HepG2 (cell line): ENCODE measurements around the gene RAB1B. TPM values are rescaled to one million over a fixed set of nuclear protein-coding genes. Genes with fewer than 3 reads are reported as not detected.

Experiments used
- ATM ChIP-seq: fragments of 450-650 bp; IDR thresholded peaks from 2 replicates; pipeline ENCODE4 v1.7.1; 2017; ENCODE audit warnings: mild to moderate bottlenecking, borderline replicate concordance
- CCDC6 ChIP-seq: sonication (generic); formaldehyde crosslinking; IDR thresholded peaks from 2 replicates; pipeline ENCODE4 v1.8.1; 2022; ENCODE audit warnings: mild to moderate bottlenecking, missing genetic modification reagents, moderate library complexity
- DR1 ChIP-seq: sonication (generic); formaldehyde crosslinking; IDR thresholded peaks from 2 replicates; pipeline ENCODE4 v1.8.0; 2021; ENCODE audit warnings: mild to moderate bottlenecking, missing genetic modification reagents, inconsistent platforms
- GFI1 ChIP-seq: sonication (generic); formaldehyde crosslinking; IDR thresholded peaks from 2 replicates; pipeline ENCODE4 v1.5.0; 2020; ENCODE audit warnings: missing genetic modification reagents, mild to moderate bottlenecking, borderline replicate concordance
- GLI4 ChIP-seq: sonication (generic); formaldehyde crosslinking; IDR thresholded peaks from 2 replicates; pipeline ENCODE4 v1.5.1; 2020; ENCODE audit warnings: missing genetic modification reagents, mild to moderate bottlenecking, moderate library complexity, borderline replicate concordance
- IRX3 ChIP-seq: sonication (generic); formaldehyde crosslinking; IDR thresholded peaks from 2 replicates; pipeline ENCODE4 v1.8.1; 2023; ENCODE audit warnings: mild to moderate bottlenecking, low read depth, missing genetic modification reagents, borderline replicate concordance
- LCORL ChIP-seq, 2 experiments: fragments of 450-650 bp in 1 of 2; sonication (generic) in 1 of 2; formaldehyde crosslinking in 1 of 2; IDR thresholded peaks; 2 replicates each; pipeline versions ENCODE4 v1.5.0 to v1.6.1; 2017 to 2020; ENCODE audit warnings: antibody characterized with exemption in 1 of 2, missing genetic modification reagents in 1 of 2
- NFATC3 ChIP-seq: sonication (generic); formaldehyde crosslinking; IDR thresholded peaks from 2 replicates; pipeline ENCODE4 v1.5.1; 2020; ENCODE audit warnings: mild to moderate bottlenecking, missing genetic modification reagents
- POLR2AphosphoS5 ChIP-seq: IDR thresholded peaks from 2 replicates; pipeline ENCODE4 v1.6.1; 2012; ENCODE audit warnings: low read depth, low read length
- REPIN1 ChIP-seq: sonication (generic); formaldehyde crosslinking; IDR thresholded peaks from 2 replicates; pipeline ENCODE4 v1.8.0; 2022; ENCODE audit warnings: missing genetic modification reagents, low read depth, mild to moderate bottlenecking, borderline replicate concordance
- RFX3 ChIP-seq: IDR thresholded peaks from 2 replicates; pipeline ENCODE4 v1.6.1; 2016; ENCODE audit warnings: missing biosample characterization, missing genetic modification reagents
- SRF ChIP-seq: IDR thresholded peaks from 2 replicates; pipeline ENCODE4 v1.6.1; 2011; ENCODE audit warnings: mild to moderate bottlenecking, low read depth, low read length, moderate library complexity
- TAF1 ChIP-seq: sonication (generic); formaldehyde crosslinking; IDR thresholded peaks from 2 replicates; pipeline ENCODE4 v1.4.0; 2020; ENCODE audit warnings: missing genetic modification reagents
- YEATS4 ChIP-seq: sonication (generic); formaldehyde crosslinking; IDR thresholded peaks from 2 replicates; pipeline ENCODE4 v1.4.0; 2020; ENCODE audit warnings: missing genetic modification reagents, borderline replicate concordance
- ZNF12 ChIP-seq: sonication (generic); formaldehyde crosslinking; IDR thresholded peaks from 2 replicates; pipeline ENCODE4 v1.5.0; 2020; ENCODE audit warnings: missing genetic modification reagents
- ZNF543 ChIP-seq: sonication (generic); formaldehyde crosslinking; IDR thresholded peaks from 2 replicates; pipeline ENCODE4 v1.4.0; 2020; ENCODE audit warnings: mild to moderate bottlenecking, missing genetic modification reagents
- ZNF546 ChIP-seq: sonication (generic); formaldehyde crosslinking; conservative IDR thresholded peaks from 2 replicates; pipeline ENCODE4 v1.8.1; 2023; ENCODE audit warnings: mild to moderate bottlenecking, missing genetic modification reagents
- polyA plus RNA-seq, 8 experiments: library from polyadenylated mRNA; depleted of rRNA in 3 of 8; stranded (reverse) in 7 of 8; unstranded in 1 of 8; fragments of >200 nt; fragmentation: Illumina TruSeq in 4 of 8; extraction: Trizol in 4 of 8; gene quantifications; 2 replicates each; pipeline versions ENCODE4 v1.2.1 to v1.2.3, GENCODE V29; 2011 to 2016; ENCODE audit warnings: low read depth in 4 of 8, missing spikeins in 1 of 8, mixed read lengths in 1 of 8; ENCODE audit not compliant: insufficient read depth in 1 of 8
- total RNA-seq, 5 experiments: library from RNA; depleted of rRNA; stranded (reverse); fragments of >200 nt; fragmentation: Illumina TruSeq; extraction: Trizol; gene quantifications; 2 replicates each; pipeline ENCODE4 v1.2.3, GENCODE V29; 2016; ENCODE audit warnings: low read depth in 1 of 5
- TF ChIP-seq, protein P1 (sequence below): sonication (generic); formaldehyde crosslinking; IDR thresholded peaks from 2 replicates; pipeline ENCODE4 v1.8.1; 2023; ENCODE audit warnings: mild to moderate bottlenecking, moderate library complexity, missing genetic modification reagents
- TF ChIP-seq, protein P2 (sequence below): sonication (generic); formaldehyde crosslinking; IDR thresholded peaks from 2 replicates; pipeline ENCODE4 v1.5.1; 2020; ENCODE audit warnings: mild to moderate bottlenecking, missing genetic modification reagents, borderline replicate concordance

Gene RAB1B
- total and polyA plus RNA-seq, 2 of the 13 experiments (the other 11 are each of a cell fraction or from before 2014, with no cell fraction given) = 77.9 to 87.9 TPM

DNA sequence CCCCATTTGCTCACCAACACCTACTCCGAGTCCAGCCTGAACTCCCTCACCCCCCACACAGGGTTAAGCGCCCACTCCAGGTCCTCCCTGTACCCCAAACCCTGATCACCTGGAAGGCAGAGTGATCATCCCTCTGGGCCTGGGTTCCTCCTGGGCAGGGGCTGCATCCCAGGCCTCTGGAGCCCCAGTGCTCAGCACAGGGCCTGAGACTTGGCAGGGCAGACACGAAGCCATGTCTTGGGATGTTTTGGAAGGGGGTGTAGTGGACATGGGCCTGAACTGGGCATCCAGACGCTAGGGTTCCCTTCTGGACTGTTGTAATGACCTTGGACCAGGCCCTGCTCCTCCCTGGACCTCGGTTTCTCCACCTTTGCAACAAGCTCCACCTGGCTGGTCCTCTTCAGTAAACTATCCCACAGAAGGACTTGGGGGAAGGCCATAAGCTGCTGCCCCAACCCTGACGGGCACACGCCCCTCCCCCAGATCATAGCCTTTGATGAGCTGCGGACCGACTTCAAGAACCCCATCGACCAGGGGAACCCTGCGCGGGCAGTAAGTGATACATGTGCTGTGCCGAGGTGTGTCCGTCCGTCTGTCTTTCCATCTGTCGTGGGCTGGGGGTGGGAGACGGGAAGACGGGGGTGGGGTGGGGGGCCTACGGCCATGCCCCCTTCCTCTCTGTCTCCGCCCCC lies 13.5 kb downstream of the RAB1B start (continued):
- TF ChIP-seq DR1 (CRISPR knock-in tag) (no peak), NFATC3 (CRISPR knock-in tag) (no peak), LCORL (IDR thresholded peaks at IDR 0.05) (no peak), LCORL (CRISPR knock-in tag; IDR thresholded peaks at IDR 0.05) (no peak), POLR2AphosphoS5 (peak; percentile 35; the same call in 1 of the 2 replicates), RFX3 (CRISPR knock-in tag) (no peak), SRF (no peak), ZNF12 (CRISPR knock-in tag) (no peak), IRX3 (CRISPR knock-in tag) (0 out of 2 replicates have a peak, but pooled peaks have one; percentile 24), TAF1 (no peak), YEATS4 (CRISPR knock-in tag) (0 out of 2 replicates have a peak, but pooled peaks have one; percentile 6), REPIN1 (CRISPR knock-in tag) (no peak), GFI1 (CRISPR knock-in tag) (no peak), ZNF546 (CRISPR knock-in tag) (no peak), ZNF543 (CRISPR knock-in tag) (0 out of 2 replicates have a peak, but pooled peaks have one; percentile 14), GLI4 (CRISPR knock-in tag) (no peak), CCDC6 (CRISPR knock-in tag) (no peak), ATM (no peak)
- TF ChIP-seq, protein P1, sequence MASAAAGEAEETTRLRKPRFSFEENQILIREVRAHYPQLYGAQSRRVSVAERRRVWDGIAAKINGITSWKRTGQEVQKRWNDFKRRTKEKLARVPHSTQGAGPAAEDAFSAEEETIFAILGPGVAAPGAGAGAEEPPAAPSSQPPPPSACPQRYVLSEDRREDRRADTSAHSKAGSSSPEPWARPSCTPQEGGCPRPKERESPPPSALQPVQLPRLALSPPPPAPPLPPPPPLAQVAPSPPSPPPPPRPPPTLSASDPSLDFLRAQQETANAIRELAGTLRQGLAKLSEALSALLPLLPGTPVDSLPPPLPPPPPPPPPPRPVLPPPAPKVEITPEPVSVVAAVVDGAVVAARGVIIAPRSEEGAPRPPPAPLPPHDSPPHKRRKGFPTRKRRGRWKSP (CRISPR knock-in tag) = no peak
- TF ChIP-seq, protein P2, sequence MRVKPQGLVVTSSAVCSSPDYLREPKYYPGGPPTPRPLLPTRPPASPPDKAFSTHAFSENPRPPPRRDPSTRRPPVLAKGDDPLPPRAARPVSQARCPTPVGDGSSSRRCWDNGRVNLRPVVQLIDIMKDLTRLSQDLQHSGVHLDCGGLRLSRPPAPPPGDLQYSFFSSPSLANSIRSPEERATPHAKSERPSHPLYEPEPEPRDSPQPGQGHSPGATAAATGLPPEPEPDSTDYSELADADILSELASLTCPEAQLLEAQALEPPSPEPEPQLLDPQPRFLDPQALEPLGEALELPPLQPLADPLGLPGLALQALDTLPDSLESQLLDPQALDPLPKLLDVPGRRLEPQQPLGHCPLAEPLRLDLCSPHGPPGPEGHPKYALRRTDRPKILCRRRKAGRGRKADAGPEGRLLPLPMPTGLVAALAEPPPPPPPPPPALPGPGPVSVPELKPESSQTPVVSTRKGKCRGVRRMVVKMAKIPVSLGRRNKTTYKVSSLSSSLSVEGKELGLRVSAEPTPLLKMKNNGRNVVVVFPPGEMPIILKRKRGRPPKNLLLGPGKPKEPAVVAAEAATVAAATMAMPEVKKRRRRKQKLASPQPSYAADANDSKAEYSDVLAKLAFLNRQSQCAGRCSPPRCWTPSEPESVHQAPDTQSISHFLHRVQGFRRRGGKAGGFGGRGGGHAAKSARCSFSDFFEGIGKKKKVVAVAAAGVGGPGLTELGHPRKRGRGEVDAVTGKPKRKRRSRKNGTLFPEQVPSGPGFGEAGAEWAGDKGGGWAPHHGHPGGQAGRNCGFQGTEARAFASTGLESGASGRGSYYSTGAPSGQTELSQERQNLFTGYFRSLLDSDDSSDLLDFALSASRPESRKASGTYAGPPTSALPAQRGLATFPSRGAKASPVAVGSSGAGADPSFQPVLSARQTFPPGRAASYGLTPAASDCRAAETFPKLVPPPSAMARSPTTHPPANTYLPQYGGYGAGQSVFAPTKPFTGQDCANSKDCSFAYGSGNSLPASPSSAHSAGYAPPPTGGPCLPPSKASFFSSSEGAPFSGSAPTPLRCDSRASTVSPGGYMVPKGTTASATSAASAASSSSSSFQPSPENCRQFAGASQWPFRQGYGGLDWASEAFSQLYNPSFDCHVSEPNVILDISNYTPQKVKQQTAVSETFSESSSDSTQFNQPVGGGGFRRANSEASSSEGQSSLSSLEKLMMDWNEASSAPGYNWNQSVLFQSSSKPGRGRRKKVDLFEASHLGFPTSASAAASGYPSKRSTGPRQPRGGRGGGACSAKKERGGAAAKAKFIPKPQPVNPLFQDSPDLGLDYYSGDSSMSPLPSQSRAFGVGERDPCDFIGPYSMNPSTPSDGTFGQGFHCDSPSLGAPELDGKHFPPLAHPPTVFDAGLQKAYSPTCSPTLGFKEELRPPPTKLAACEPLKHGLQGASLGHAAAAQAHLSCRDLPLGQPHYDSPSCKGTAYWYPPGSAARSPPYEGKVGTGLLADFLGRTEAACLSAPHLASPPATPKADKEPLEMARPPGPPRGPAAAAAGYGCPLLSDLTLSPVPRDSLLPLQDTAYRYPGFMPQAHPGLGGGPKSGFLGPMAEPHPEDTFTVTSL (CRISPR knock-in tag) = no peak
